Measurements from ENCODE around the gene SPG21. TPM values are rescaled to one million over a fixed set of nuclear protein-coding genes. Genes with fewer than 3 reads are reported as not detected.

SPG21 gene, protein sequence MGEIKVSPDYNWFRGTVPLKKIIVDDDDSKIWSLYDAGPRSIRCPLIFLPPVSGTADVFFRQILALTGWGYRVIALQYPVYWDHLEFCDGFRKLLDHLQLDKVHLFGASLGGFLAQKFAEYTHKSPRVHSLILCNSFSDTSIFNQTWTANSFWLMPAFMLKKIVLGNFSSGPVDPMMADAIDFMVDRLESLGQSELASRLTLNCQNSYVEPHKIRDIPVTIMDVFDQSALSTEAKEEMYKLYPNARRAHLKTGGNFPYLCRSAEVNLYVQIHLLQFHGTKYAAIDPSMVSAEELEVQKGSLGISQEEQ
- total RNA-seq = 78.9 and 117 TPM in 2 replicates

DNA sequence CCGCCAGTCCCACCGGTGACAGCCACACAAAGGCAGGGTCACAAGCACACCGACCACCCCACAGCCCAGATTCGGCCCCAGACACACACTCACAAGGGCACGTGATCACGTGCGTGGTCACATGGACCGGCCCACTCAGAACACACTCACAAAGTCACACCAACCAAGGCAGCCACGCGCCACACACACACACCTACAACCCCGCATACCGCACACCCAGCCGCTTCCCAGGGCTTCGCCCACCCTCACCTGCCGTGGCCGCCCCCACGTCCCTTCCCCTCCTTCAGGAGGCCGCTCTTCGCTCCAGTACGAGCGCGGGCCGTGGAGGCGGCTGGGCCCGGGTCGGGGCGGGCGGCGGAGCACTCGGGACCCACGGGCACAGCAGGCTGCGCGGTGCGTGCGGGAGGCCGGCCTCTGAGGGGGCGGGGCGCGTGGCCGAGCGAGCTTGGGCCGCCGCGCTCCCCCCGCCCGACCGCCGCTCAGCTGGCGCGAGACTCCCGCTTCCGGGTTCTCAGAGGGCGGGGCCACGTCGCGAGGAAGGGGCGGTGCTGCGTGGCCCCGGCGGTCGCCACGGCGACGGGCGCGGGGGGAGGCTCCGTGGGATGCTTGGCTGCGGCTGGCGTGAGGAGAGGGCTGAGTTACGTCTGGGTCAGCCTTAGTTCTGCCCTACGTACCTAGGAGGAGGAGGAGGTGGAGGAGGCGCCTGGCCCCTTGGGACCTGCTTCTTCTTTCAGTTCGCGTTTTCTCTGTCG, at the start of gene SPG21:
TSS of gene SPG21 (minus strand) at position 499 of the 752 bp plus-strand sequence. CDS start 6,345 bp downstream, outside the sequence.

DNA sequence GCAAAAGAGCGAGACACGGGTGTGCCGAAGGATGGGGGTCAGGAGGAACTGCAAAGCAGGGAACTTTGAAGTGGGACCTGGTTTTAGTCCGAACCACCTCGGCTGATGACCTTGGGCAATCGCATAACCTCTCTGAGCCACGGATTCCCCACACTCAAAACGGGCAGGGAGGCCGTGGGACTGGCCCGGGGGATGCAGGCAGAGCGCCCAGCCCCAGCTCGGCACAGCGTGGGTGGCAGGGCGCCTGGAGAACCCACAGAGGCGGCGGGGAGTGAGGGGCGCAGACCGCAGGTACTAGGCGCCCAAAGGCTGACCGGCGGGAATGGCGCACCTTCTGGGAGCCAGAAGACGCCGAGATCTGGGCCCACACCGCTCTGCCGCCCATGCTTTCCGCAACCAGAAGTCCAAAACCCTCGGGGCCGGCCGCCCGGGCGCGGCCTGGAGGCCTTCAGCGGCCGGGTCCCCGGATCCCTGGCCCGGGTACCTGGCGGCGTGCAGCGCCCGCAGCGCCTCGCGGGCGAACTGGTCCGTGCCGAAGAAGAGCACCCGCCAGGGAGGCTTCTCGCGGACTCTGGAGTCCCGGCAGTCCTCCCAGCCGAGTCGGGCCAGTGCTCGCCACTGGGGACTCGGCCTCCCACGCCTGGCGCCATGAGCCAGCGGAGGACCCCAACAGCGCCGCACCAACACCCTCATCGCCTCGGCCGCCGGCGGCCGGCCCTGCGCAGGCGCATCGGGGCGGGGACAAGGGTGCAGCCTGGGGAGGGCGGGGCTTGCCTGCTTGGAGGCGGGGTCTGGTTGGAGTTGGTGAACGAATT, 39.4 kb upstream of the SPG21 start, which contains the start of gene MTFMT:
TSS of gene MTFMT (minus strand) at position 719 of the 815 bp plus-strand sequence. CDS start at position 693, 26 bp downstream.

Other genes with a start within 250 kb of the SPG21 start
- gene RBPMS2, start 214.3 kb downstream of the SPG21 start, total RNA-seq = not detected in 2 replicates
- gene PIF1, start 164.3 kb downstream of the SPG21 start, total RNA-seq = 0.28 and 0.34 TPM in 2 replicates
- 6.5 and 11.4 TPM in 2 replicates for gene PLEKHO2, start 148.0 kb downstream of the SPG21 start, total RNA-seq
- gene ANKDD1A, start 78.0 kb downstream of the SPG21 start, total RNA-seq = 0.68 and 2.8 TPM in 2 replicates
- gene MTFMT, start 39.7 kb upstream of the SPG21 start, total RNA-seq = 16.1 and 30.9 TPM in 2 replicates
- not detected in 2 replicates for gene SLC51B, start 55.5 kb upstream of the SPG21 start, total RNA-seq
- gene RASL12, start 78.1 kb upstream of the SPG21 start, total RNA-seq = not detected in 2 replicates
- not detected in 2 replicates for gene KBTBD13, start 86.8 kb upstream of the SPG21 start, total RNA-seq
- gene UBAP1L, start 125.3 kb upstream of the SPG21 start, total RNA-seq = 0.34 and 2.5 TPM in 2 replicates
- 14.0 and 17.9 TPM in 2 replicates for gene PDCD7, start 143.9 kb upstream of the SPG21 start, total RNA-seq
- gene CLPX, start 195.4 kb upstream of the SPG21 start, total RNA-seq = 62.2 and 88.3 TPM in 2 replicates
- gene CILP, start 221.6 kb upstream of the SPG21 start, total RNA-seq = under 0.01 and 0.07 TPM in 2 replicates

All from nasal cavity respiratory epithelium epithelial cell of viscerocranial mucosa (primary cell).